GM21576 (cell line): ENCODE measurements around the gene FAM24B.
A peak's percentile ranks its signal among the peaks of the same experiment; 100 is the strongest.
"Not testable (repeated sequence)": the region's sequence is repeated elsewhere in the genome, so short reads cannot be mapped to it uniquely, and the experiment has no call there.

Source experiments
- ATAC-seq: cut with Tn5 transposase; IDR thresholded peaks from one replicate; pipeline ENCODE4 v1.9.1; 2021; ENCODE audit warnings: mild to moderate bottlenecking, moderate library complexity; ENCODE audit not compliant: unreplicated experiment

The FAM24B gene

DNA sequence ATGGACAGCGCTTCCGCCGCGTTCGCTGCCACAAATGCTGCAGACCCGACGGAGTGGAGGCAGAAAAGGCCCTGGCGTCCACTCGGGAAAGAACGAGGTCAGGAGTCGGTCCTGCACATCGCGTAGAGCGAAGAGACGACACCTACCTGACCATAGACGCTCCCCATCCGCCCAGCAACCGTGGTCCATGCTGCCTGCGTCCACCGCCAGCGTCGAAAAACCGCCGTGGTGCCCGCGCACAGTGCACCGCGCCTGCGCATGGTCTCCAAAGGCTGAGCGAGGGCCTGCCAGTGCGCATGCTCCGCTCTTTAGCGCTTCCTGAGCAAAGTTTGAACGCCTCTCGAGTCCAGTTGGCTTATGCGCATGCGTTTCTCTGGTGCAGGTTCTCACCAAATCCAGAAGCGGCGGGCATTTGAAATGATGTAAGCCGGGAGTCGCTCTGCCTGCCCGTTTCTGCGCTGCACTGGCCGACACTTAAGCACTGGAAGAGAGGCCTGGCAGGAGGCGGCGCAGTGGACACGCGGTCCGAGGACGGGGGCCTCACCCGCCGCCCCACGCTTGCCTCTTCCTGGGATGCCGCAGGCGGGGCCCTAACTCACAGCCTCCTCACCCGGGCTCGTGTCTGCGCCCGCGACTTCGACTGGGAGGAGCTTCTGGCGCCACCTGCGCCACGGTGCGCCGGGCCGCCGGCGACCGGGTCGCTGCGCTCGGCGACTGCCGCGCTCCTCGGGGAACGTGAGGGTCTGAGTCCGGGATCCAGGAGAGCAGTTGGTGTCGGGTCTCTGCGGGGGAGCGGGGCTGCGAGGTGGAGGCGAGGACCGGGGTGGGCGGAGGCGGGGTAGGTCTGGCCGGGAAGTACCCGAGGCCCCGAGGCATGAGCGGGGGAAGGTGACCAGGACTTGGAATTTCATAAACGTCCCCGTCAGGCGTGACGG is at the start of gene FAM24B:
Gene FAM24B (minus strand): TSS at position 243 of the 935 bp plus-strand sequence. CDS start 29,066 bp downstream, outside the sequence.
- peak; percentile 81 for ATAC-seq

DNA sequence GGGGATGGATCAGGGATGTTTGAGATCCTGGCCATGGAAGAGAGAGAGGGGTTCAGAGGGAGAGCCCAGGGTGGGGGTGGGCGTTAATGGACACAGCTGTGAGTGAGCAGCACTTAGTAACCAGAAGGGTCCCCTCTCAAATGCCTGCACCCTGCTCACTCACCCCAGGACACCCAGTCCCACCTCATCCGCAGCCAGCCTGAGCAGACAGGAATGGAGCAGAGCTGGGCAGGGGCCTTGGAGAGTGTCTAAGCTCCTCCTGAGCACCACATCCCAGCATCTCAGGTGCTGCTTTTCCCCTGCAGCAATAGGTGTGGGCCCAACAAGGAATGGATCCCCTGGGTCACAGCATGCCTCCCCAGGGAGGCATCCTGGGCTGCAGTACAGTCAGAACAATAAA is 36.3 kb upstream of the FAM24B start:
- no peak for ATAC-seq

GRCh38 chr10:122911889-122912484 is 32.6 kb upstream of the FAM24B start:
- peak; percentile 53 for ATAC-seq

- ATAC-seq, result no peak
Measured at GRCh38 chr10:122910310-122910709, 30.9 kb upstream of the FAM24B start, which contains the start of gene FAM24A. FAM24A (plus strand) TSS chr10:122910610; CDS start chr10:122911635, 1,025 bp downstream.

DNA sequence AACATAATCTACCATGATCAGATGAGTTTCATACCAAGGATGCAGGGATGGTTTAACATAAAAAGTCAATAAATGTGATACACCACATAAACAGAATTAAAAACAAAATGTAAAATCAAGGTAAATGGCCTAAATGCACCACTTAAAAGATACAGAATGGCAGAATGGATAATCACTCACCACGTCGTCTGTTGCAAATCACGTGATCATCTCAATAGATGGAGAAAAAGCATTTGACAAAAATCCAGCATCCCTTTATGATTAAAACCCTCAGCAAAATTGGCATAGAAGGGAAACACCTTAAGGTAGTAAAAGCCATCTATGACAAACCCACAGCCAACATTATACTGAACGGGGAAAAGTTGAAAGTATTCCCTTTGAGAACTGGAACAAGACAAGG is 24.5 kb upstream of the FAM24B start:
- not testable (repeated sequence) for ATAC-seq

DNA sequence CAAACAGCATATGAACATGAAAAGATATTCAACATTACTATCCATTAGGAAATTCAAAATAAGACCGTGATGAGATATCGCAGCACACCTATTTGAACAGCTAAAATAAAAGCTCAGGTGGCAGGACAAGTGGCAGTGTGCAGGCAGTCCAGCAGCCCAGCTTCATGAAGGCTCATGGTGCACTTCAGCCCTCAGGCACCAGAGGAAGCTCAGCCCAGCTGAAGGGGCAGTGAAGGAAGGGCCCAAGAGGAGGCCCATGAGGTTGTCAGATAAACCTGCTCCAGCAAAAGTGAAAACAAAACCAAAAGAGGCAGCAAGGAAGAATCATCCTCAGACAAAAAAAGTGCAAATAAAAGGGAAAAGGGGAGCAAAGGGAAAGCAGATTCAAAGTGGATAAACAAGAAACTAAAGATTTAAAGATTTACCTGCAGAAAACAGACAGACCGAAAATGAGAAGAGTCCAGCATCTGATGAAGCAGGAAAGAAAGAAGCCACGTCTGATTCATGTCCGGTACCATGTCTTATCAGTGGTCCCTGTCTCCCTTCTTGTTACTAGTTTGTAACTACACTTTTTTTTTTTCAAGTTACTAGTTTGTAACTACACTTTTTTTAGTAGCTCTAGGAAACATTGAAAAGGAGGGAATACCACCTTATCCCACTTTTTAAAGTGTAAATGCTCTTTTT is 15.0 kb upstream of the FAM24B start:
- no peak for ATAC-seq

- no peak for ATAC-seq
Measured at GRCh38 chr10:122884166-122884565, 4.8 kb upstream of the FAM24B start.

DNA sequence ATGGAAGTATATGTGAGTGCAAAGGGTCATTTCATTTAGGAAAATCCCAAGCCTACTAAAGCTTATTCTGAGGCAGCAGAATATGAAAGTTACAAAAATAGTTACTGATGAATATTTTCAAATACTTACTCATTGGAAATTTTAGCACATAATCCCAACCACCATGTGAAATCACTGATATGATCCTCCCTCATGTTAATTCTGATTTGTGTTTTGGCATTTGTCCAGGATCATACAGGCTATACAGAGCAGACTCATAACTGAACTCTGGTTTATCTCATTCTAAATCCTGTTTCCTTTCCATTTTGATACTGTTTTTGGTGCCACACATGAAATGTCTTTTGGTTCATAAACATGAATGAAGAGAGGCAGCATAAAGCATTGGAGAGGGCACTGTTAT is 3.4 kb upstream of the FAM24B start:
- ATAC-seq, result no peak

DNA sequence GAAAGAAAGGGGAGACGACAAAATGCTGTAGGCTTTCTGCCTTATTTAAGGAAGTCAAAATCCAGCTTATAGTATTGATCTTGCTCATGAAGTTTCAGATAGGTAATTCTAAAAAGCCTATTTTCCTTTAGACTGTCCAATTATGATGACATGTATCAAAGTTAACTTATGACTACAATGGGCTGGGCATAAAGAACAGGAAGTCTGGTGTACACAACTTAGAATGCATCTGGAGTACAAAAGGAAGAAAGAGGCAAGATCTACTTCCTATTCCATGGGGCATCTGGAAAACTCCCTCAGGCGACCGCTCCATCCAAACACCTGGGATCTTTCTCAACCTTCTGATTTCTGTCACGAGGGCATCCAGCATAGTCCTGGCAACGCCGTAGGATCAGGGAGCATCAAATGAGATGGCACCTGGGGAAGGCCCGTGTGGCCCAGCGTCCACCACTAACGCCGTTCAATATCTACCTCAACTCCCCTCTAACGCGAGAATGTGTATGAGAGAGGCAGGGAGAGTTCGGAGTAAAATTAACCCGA is 512 bp downstream of the FAM24B start:
- ATAC-seq, result peak; percentile 20

- no peak for ATAC-seq
Measured at GRCh38 chr10:122877264-122877663, 2.1 kb downstream of the FAM24B start.

- no peak for ATAC-seq
Measured at GRCh38 chr10:122876467-122876855, 2.9 kb downstream of the FAM24B start.

DNA sequence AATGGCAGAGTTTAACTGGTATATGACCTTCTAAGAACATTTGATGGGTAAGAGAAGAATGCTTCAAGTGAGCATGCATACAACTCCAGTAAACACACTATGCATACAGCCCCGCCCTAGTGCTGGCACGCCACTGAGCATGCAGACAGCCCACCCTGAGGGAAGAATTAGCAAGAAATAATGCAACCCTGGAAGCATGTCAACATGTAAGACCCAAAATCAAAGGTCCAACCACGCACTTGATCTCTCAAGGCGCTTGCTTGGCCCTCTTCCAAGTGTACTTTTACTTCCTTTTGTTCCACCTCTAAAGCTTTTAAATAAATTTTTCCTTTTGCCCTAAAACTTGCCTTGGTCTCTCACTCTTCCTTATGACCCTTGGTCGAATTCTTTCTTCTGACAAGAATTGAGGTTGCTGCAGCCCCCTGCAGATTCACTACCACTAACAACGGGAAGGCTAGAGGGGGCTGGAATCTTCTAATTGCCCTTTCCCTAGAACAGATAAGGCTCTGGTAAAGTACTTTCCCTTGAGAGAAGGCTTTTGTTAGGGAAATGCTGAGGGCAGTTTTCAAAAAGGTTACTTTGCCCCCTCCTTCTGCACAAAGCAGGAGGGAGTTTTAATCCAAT is 3.4 kb downstream of the FAM24B start:
- no peak for ATAC-seq

DNA sequence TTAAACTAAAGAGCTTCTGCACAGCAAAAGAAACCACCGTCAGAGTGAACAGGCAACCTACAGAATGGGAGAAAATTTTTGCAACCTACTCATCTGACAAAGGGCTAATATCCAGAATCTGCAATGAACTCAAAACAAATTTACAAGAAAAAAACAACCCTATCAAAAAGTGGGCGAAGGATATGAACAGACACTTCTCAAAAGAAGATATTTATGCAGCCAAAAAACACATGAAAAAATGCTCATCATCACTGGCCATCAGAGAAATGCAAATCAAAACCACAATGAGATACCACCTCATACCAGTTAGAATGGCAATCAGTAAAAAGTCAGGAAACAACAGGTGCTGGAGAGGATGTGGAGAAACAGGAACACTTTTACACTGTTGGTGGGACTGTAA is 7.4 kb downstream of the FAM24B start:
- ATAC-seq, result not testable (repeated sequence)

DNA sequence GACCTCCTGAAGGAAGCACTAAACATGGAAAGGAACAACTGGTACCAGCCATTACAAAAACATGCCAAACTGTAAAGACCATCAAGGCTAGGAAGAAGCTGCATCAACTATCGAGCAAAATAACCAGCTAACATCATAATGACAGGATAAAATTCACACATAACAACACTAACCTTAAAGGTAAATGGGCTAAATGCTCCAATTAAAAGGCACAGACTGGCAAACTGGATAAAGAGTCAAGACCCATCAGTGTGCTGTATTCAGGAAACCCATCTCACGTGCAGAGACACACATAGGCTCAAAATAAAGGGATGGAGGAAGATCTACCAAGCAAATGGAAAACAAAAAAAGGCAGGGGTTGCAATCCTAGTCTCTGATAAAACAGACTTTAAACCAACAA is 10.6 kb downstream of the FAM24B start:
- ATAC-seq, result not testable (repeated sequence)

GRCh38 chr10:122866757-122867482 is 12.5 kb downstream of the FAM24B start:
- not testable (repeated sequence) for ATAC-seq

DNA sequence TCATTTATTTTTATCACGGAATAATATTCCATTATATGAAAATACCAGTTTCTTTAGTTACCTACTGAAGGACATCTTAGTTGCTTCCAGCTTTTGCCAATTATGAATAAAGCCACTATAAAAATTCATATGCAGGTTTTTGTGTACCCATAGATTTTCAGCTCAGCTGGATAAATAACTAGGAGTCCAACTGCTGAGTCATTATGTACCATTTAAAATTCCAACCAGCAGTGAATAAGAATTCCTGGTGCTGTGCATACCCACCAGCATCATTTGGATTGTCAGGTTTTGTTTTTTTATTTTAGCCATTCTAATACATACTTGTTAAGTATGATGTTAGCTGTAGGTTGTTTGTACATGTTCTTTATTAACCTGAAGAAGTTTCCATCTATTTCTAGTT is 14.5 kb downstream of the FAM24B start:
- ATAC-seq, result no peak

DNA sequence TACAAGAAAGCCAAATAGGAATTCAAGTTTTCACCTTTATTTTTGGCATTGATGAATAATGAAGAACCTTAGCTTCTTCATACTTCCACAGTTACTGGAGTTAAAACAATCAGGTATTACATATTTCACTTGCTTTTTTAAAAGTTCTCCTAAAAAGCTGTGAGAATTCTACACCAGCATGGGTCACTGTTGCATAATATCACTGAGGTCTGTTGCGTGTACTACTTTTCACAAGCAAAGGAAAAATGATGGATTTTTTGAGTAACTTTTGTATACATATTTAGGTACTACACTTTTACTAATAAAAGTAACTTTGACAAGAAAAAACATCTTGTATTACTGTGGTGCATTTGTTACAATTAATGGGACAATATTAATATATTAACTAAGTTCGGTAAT is 15.2 kb downstream of the FAM24B start:
- no peak for ATAC-seq

GRCh38 chr10:122863216-122864193 is 15.9 kb downstream of the FAM24B start:
- ATAC-seq, result no peak

- ATAC-seq, result no peak
Measured at GRCh38 chr10:122861711-122862161, 17.6 kb downstream of the FAM24B start.
